Measurements from ENCODE around the gene GRIK4. TPM values are rescaled to one million over a fixed set of nuclear protein-coding genes. Genes with fewer than 3 reads are reported as not detected.

The GRIK4 gene
- polyA plus RNA-seq, 1 donor from 2014 or later = 3.4 TPM

- no peaks in the 10 kb centered on the region for H3F3A ChIP-seq (ENCODE audit: insufficient read depth, low read length, poor library complexity, severe bottlenecking)
- H3K4me3 ChIP-seq (ENCODE audit: low read length) = no peak overlapping the region
- H3K36me3 ChIP-seq (ENCODE audit: insufficient read depth, low read length) = no peaks in the 10 kb centered on the region
- no peaks in the 10 kb centered on the region for H3K79me2 ChIP-seq (replicated peaks; ENCODE audit: insufficient read depth, low read length)
- H3K27me3 ChIP-seq (ENCODE audit: insufficient read depth, low read depth, low read length) = no peaks in the 10 kb centered on the region
- H2AFZ ChIP-seq (ENCODE audit: low read depth, low read length) = no peak overlapping the region
- no peak for TF ChIP-seq EP300 (conservative IDR thresholded peaks at IDR 0.05; ENCODE audit: poor library complexity, severe bottlenecking)
- no peak for TF ChIP-seq MXI1 (conservative IDR thresholded peaks at IDR 0.05; ENCODE audit: poor library complexity, severe bottlenecking)
- TF ChIP-seq SMC3 (conservative IDR thresholded peaks at IDR 0.05; ENCODE audit: poor library complexity) = no peak
- TF ChIP-seq POLR2AphosphoS5 (IDR thresholded peaks at IDR 0.05) = no peak
- TF ChIP-seq TAF1 (IDR thresholded peaks at IDR 0.05; ENCODE audit: low read depth) = no peak
- TF ChIP-seq REST (IDR thresholded peaks at IDR 0.05; ENCODE audit: borderline replicate concordance) = no peak
- TF ChIP-seq EZH2 (IDR thresholded peaks at IDR 0.05; ENCODE audit: borderline replicate concordance, insufficient read depth, low read length, poor library complexity, severe bottlenecking) = no peak
- TF ChIP-seq CTCF (IDR thresholded peaks at IDR 0.05; ENCODE audit: poor library complexity, severe bottlenecking) = no peak
- no peak for TF ChIP-seq RAD21 (conservative IDR thresholded peaks at IDR 0.05)
- H3K9ac ChIP-seq (ENCODE audit: low read length) = no peak overlapping the region
- no peaks in the 10 kb centered on the region for H3K9me2 ChIP-seq (ENCODE audit: insufficient read depth, low read length)
- H3K4me2 ChIP-seq (ENCODE audit: low read length) = no peak overlapping the region
- H4K20me1 ChIP-seq (ENCODE audit: insufficient read depth) = no peaks in the 10 kb centered on the region
- H3K9me3 ChIP-seq (ENCODE audit: low read length) = no peaks in the 10 kb centered on the region
- no peak overlapping the region for H3K27ac ChIP-seq (ENCODE audit: low read length)
Measured at GRCh38 chr11:120899720-120900119, 388.2 kb downstream of the GRIK4 start.

- Histone ChIP-seq H3K9ac (ENCODE audit: low read length) (no peak overlapping the region), H2AFZ (ENCODE audit: low read depth, low read length) (no peak overlapping the region), H3K36me3 (ENCODE audit: insufficient read depth, low read length) (no peaks in the 10 kb centered on the region), H3K4me3 (ENCODE audit: low read length) (no peak overlapping the region), H3K79me2 (replicated peaks; ENCODE audit: insufficient read depth, low read length) (no peaks in the 10 kb centered on the region), H3K4me2 (ENCODE audit: low read length) (no peak overlapping the region), H3K9me3 (ENCODE audit: low read length) (no peaks in the 10 kb centered on the region), H3F3A (ENCODE audit: insufficient read depth, low read length, poor library complexity, severe bottlenecking) (no peaks in the 10 kb centered on the region), H4K20me1 (ENCODE audit: insufficient read depth) (no peaks in the 10 kb centered on the region), H3K9me2 (ENCODE audit: insufficient read depth, low read length) (no peaks in the 10 kb centered on the region), H3K27me3 (ENCODE audit: insufficient read depth, low read depth, low read length) (no peaks in the 10 kb centered on the region), H3K27ac (ENCODE audit: low read length) (no peak overlapping the region)
- TF ChIP-seq POLR2AphosphoS5 (IDR thresholded peaks at IDR 0.05) (no peak), EP300 (conservative IDR thresholded peaks at IDR 0.05; ENCODE audit: poor library complexity, severe bottlenecking) (no peak), MXI1 (conservative IDR thresholded peaks at IDR 0.05; ENCODE audit: poor library complexity, severe bottlenecking) (no peak), SMC3 (conservative IDR thresholded peaks at IDR 0.05; ENCODE audit: poor library complexity) (no peak), TAF1 (IDR thresholded peaks at IDR 0.05; ENCODE audit: low read depth) (no peak), RAD21 (conservative IDR thresholded peaks at IDR 0.05) (no peak), EZH2 (IDR thresholded peaks at IDR 0.05; ENCODE audit: borderline replicate concordance, insufficient read depth, low read length, poor library complexity, severe bottlenecking) (no peak), CTCF (IDR thresholded peaks at IDR 0.05; ENCODE audit: poor library complexity, severe bottlenecking) (no peak), REST (IDR thresholded peaks at IDR 0.05; ENCODE audit: borderline replicate concordance) (no peak)
Measured at GRCh38 chr11:120900643-120901042, 389.1 kb downstream of the GRIK4 start.

Measured in neural cell (in vitro differentiated cells).